Chondrocyte (in vitro differentiated cells): ENCODE results near the gene PDE2A. TPM values are rescaled to one million over a fixed set of nuclear protein-coding genes. Genes with fewer than 3 reads are reported as not detected.

Experiments
- DNase-seq: peaks from one replicate; pipeline ENCODE4 v3.0.0; 2021; ENCODE audit warnings: mixed read lengths, low spot score
- H3K27ac Mint-ChIP-seq: one replicate; pipeline ENCODE4 v1.8.0; 2021; ENCODE audit warnings: mild to moderate bottlenecking, moderate library complexity, mixed read lengths; ENCODE audit not compliant: unreplicated experiment
- H3K27me3 Mint-ChIP-seq: 2 replicates; pipeline ENCODE4 v1.8.0; 2021; ENCODE audit warnings: low read depth, mixed read lengths
- H3K36me3 Mint-ChIP-seq: 2 replicates; pipeline ENCODE4 v1.8.0; 2021; ENCODE audit warnings: low read depth, mixed read lengths
- H3K4me1 Mint-ChIP-seq: 2 replicates; pipeline ENCODE4 v1.8.0; 2021; ENCODE audit warnings: low read depth, mild to moderate bottlenecking, mixed read lengths
- H3K4me3 Mint-ChIP-seq: one replicate; pipeline ENCODE4 v1.8.0; 2021; ENCODE audit warnings: mild to moderate bottlenecking, moderate library complexity, mixed read lengths; ENCODE audit not compliant: unreplicated experiment
- H3K9me3 Mint-ChIP-seq: 2 replicates; pipeline ENCODE4 v1.8.0; 2021; ENCODE audit warnings: low read depth, mixed read lengths
- CTCF ChIP-seq: fragments of 200-600 bp; sonication (generic); IDR thresholded peaks from 2 replicates; pipeline ENCODE4 v1.5.0; 2021; ENCODE audit warnings: antibody characterized with exemption, mild to moderate bottlenecking, moderate library complexity
- total RNA-seq: library from RNA; stranded (reverse); gene quantifications from 3 replicates; pipeline ENCODE4 v1.2.1, GENCODE V29; 2021

The PDE2A gene
- total RNA-seq, 1 donor from 2014 or later = not detected

GRCh38 chr11:72701466-72701865, 27.2 kb upstream of the PDE2A start:
- Mint-ChIP-seq H3K27ac (no peak overlapping the region), H3K9me3 (no peaks in the 10 kb centered on the region), H3K36me3 (peaks cover 29% of the 10 kb centered on the region), H3K4me3 (no peak overlapping the region), H3K4me1 (peaks cover 30% of the 10 kb centered on the region), H3K27me3 (no peaks in the 10 kb centered on the region)
- TF ChIP-seq CTCF = no peak
- no peak for DNase-seq

GRCh38 chr11:72700146-72700545, 25.9 kb upstream of the PDE2A start:
- H3K9me3 Mint-ChIP-seq = no peaks in the 10 kb centered on the region
- no peak overlapping the region for H3K27ac Mint-ChIP-seq
- H3K4me1 Mint-ChIP-seq = peaks cover 20% of the 10 kb centered on the region
- no peak overlapping the region for H3K4me3 Mint-ChIP-seq
- peaks cover 36% of the 10 kb centered on the region for H3K36me3 Mint-ChIP-seq
- DNase-seq = no peak
- no peak for TF ChIP-seq CTCF
- H3K27me3 Mint-ChIP-seq = no peaks in the 10 kb centered on the region

- no peak overlapping the region for H3K4me3 Mint-ChIP-seq
- H3K27me3 Mint-ChIP-seq = no peaks in the 10 kb centered on the region
- H3K36me3 Mint-ChIP-seq = peaks cover 47% of the 10 kb centered on the region
- H3K27ac Mint-ChIP-seq = no peak overlapping the region
- no peaks in the 10 kb centered on the region for H3K9me3 Mint-ChIP-seq
- TF ChIP-seq CTCF = no peak
- no peak for DNase-seq
- peaks cover 5% of the 10 kb centered on the region for H3K4me1 Mint-ChIP-seq
These were observed 23.6 kb upstream of the PDE2A start for GRCh38 chr11:72697814-72698213.

- no peaks in the 10 kb centered on the region for H3K4me1 Mint-ChIP-seq
- no peak overlapping the region for H3K27ac Mint-ChIP-seq
- peaks cover 48% of the 10 kb centered on the region for H3K36me3 Mint-ChIP-seq
- H3K27me3 Mint-ChIP-seq = no peaks in the 10 kb centered on the region
- H3K4me3 Mint-ChIP-seq = no peak overlapping the region
- no peak for DNase-seq
- TF ChIP-seq CTCF = no peak
- H3K9me3 Mint-ChIP-seq = no peaks in the 10 kb centered on the region
These were observed 22.9 kb upstream of the PDE2A start for GRCh38 chr11:72696866-72697700.

GRCh38 chr11:72695354-72695753, 21.1 kb upstream of the PDE2A start:
- no peaks in the 10 kb centered on the region for H3K9me3 Mint-ChIP-seq
- no peaks in the 10 kb centered on the region for H3K27me3 Mint-ChIP-seq
- H3K27ac Mint-ChIP-seq = no peak overlapping the region
- no peaks in the 10 kb centered on the region for H3K4me1 Mint-ChIP-seq
- TF ChIP-seq CTCF = no peak
- peaks cover 45% of the 10 kb centered on the region for H3K36me3 Mint-ChIP-seq
- H3K4me3 Mint-ChIP-seq = no peak overlapping the region
- no peak for DNase-seq
